ENCODE data around the gene IQUB. TPM values are rescaled to one million over a fixed set of nuclear protein-coding genes. Genes with fewer than 3 reads are reported as not detected.
"Not testable (repeated sequence)": the region's sequence is repeated elsewhere in the genome, so short reads cannot be mapped to it uniquely, and the experiment has no call there.

The IQUB gene
- polyA plus RNA-seq, 1 experiment: 0.02 TPM

DNA sequence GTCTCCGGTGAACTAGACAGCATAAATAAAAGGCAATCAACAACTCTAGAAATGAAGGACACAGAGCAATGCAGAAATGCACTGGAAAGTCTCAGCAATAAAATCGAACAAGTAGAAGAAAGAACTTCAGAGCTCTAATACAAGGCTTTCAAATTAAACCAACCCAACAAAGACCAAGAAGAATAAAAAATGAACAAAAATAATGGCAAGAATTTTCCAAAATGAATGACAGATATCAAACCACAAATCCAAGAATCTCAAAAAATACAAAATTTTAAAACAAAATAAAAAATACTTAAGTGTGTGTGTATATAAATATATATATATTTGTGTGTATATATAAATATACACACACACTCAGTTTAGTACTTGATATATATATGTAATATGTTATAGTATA, 110.8 kb downstream of the IQUB start:
- Histone ChIP-seq H3K4me3 (ENCODE audit: low read depth, low read length) (no peak overlapping the region), H3K27me3 (ENCODE audit: control insufficient read depth, insufficient read depth, low read length) (no peaks in the 10 kb centered on the region), H3K36me3 (ENCODE audit: control insufficient read depth, insufficient read depth, low read length) (no peaks in the 10 kb centered on the region)
- TF ChIP-seq, protein P1, sequence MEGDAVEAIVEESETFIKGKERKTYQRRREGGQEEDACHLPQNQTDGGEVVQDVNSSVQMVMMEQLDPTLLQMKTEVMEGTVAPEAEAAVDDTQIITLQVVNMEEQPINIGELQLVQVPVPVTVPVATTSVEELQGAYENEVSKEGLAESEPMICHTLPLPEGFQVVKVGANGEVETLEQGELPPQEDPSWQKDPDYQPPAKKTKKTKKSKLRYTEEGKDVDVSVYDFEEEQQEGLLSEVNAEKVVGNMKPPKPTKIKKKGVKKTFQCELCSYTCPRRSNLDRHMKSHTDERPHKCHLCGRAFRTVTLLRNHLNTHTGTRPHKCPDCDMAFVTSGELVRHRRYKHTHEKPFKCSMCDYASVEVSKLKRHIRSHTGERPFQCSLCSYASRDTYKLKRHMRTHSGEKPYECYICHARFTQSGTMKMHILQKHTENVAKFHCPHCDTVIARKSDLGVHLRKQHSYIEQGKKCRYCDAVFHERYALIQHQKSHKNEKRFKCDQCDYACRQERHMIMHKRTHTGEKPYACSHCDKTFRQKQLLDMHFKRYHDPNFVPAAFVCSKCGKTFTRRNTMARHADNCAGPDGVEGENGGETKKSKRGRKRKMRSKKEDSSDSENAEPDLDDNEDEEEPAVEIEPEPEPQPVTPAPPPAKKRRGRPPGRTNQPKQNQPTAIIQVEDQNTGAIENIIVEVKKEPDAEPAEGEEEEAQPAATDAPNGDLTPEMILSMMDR (IDR thresholded peaks at IDR 0.05; ENCODE audit: insufficient read depth, low read depth, low read length): no peak
- CTCF ChIA-PET: no interaction called here
- no peak for DNase-seq (ENCODE audit: low read depth)
- POLR2A ChIA-PET: no interaction called here

DNA sequence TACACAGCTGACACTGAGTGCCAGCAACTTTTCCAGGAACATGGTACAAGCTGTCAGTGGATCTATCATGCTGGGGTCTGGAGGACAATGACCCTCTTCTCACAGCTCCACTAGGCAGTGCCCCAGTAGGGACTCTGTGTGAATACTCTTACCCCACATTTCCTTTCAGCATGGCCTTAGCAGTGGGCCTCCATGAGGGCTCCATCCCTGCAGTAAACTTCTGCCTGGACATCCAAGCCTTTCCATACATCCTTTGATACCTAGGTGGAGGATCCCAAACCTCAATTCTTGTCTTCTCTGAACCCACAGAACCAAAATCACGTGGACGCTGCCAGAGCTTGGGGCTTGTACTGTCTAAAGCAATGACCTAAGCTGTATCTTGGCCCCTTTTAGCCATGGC, 116.8 kb downstream of the IQUB start:
- ChIA-PET POLR2A (no interaction called here), CTCF (no interaction called here)
- Histone ChIP-seq H3K4me3 (ENCODE audit: low read depth, low read length) (no peak overlapping the region), H3K27me3 (ENCODE audit: control insufficient read depth, insufficient read depth, low read length) (no peaks in the 10 kb centered on the region), H3K36me3 (ENCODE audit: control insufficient read depth, insufficient read depth, low read length) (no peaks in the 10 kb centered on the region)
- TF ChIP-seq, protein P1 (IDR thresholded peaks at IDR 0.05; ENCODE audit: insufficient read depth, low read depth, low read length): no peak
- DNase-seq (ENCODE audit: low read depth): no peak

DNA sequence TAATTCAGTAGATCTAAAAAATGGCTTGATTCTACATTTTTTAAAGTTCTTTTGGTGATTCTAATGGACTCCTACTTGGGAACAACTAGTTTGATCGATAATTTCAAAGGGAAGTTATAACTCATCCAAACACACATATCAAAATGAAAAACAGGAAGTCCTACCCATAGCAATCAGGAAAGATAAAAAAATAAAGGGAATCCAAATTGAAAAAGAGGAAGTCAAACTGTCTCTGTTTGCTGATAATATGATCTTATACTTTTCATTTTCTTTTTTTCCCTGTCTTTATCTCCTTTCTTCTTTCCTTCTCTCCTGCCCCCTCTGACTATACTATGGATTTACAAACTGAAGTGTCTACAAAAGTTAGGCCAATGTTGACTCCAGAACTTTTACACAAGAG, 118.8 kb downstream of the IQUB start:
- DNase-seq (ENCODE audit: low read depth): no peak
- Histone ChIP-seq H3K36me3 (ENCODE audit: control insufficient read depth, insufficient read depth, low read length) (no peaks in the 10 kb centered on the region), H3K27me3 (ENCODE audit: control insufficient read depth, insufficient read depth, low read length) (no peaks in the 10 kb centered on the region), H3K4me3 (ENCODE audit: low read depth, low read length) (no peak overlapping the region)
- TF ChIP-seq, protein P1 (IDR thresholded peaks at IDR 0.05; ENCODE audit: insufficient read depth, low read depth, low read length): no peak
- ChIA-PET POLR2A (no interaction called here), CTCF (no interaction called here)

DNA sequence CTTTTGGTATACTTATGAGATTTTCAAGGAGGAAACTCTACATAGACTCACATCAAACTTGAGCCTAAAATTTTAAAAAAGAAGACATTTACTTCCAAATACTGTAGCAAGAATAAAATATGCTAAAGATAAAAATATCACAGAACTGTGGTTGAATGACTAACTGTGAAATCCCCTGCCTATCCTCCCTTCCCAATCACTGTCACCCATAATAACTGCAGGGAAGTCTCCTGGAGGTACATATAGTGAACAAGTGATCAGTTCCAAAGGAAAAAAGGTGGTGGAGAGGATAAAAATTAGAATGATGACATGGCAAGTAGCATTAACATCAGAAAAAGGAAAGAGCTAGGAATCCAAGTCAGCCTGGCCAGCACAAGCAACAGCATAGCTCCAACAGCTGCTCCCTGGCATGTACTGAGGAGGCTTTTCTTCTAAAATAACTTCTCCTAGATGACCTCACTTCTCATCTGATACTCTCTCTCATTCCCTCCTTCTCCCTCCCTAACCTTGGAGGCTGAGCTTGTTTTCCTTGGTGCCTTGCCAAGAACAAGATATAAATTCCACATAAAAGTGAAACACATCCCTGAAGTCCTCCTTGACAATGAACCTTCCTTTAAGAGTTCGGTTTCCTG, 124.0 kb downstream of the IQUB start:
- POLR2A ChIA-PET: no interaction called here
- Histone ChIP-seq H3K27me3 (ENCODE audit: control insufficient read depth, insufficient read depth, low read length) (no peaks in the 10 kb centered on the region), H3K36me3 (ENCODE audit: control insufficient read depth, insufficient read depth, low read length) (no peaks in the 10 kb centered on the region), H3K4me3 (ENCODE audit: low read depth, low read length) (no peak overlapping the region)
- CTCF ChIA-PET: no interaction called here
- TF ChIP-seq, protein P1 (IDR thresholded peaks at IDR 0.05; ENCODE audit: insufficient read depth, low read depth, low read length): no peak
- DNase-seq (ENCODE audit: low read depth): no peak

DNA sequence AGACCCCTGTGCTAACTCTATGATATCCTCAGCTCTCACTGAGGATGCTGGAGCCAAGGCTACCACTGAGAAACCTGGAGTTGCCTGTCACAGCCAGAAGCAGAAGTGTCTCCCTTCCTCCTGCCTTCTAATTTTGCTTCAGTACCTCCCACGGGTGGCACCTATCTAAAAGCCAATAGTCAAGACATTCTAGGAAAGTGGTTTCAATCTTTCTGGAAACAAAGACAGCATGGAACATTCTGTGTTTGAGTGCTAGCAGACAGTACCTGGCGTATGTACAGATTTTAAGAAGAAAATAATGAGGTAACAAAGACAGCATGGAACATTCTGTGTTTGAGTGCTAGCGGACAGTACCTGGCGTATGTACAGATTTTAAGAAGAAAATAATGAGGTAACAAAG, 126.4 kb downstream of the IQUB start:
- POLR2A ChIA-PET; CTCF ChIA-PET; H3K36me3 ChIP-seq (ENCODE audit: control insufficient read depth, insufficient read depth, low read length); DNase-seq (ENCODE audit: low read depth); H3K27me3 ChIP-seq (ENCODE audit: control insufficient read depth, insufficient read depth, low read length); H3K4me3 ChIP-seq (ENCODE audit: low read depth, low read length): not testable (repeated sequence)

Small RNA genes lying within 50 kb of the gene (small RNA-seq; reads per million reads assigned to genes)
- gene RNU6-296P (ENCODE audit: insufficient read length, low read depth, low replicate concordance): not detected

Other genes starting within 250 kb of the IQUB start
- gene NDUFA5, start 23.2 kb upstream of the IQUB start, polyA plus RNA-seq (2011; rRNA removed): 4.8 and 22.8 TPM in 2 replicates
- not detected in 2 replicates for gene ASB15, start 67.2 kb upstream of the IQUB start, polyA plus RNA-seq (2011; rRNA removed)
- gene LMOD2, start 121.3 kb upstream of the IQUB start, polyA plus RNA-seq (2011; rRNA removed): not detected in 2 replicates
- gene WASL, start 214.4 kb upstream of the IQUB start, polyA plus RNA-seq (2011; rRNA removed): 4.0 and 6.6 TPM in 2 replicates

All from BJ (cell line).